GM21737 (cell line): ENCODE data around the gene KCNJ10.

Source experiments
- ATAC-seq: cut with Tn5 transposase; IDR thresholded peaks from one replicate; pipeline ENCODE4 v1.9.1; 2021; ENCODE audit warnings: mild to moderate bottlenecking, moderate library complexity; ENCODE audit not compliant: unreplicated experiment

KCNJ10 gene

GRCh38 chr1:160084771-160085321, 14.9 kb upstream of the KCNJ10 start:
- ATAC-seq: no peak

GRCh38 chr1:160083968-160084770, 14.2 kb upstream of the KCNJ10 start:
- ATAC-seq: no peak

GRCh38 chr1:160082926-160083325, 13.0 kb upstream of the KCNJ10 start:
- ATAC-seq: no peak

DNA sequence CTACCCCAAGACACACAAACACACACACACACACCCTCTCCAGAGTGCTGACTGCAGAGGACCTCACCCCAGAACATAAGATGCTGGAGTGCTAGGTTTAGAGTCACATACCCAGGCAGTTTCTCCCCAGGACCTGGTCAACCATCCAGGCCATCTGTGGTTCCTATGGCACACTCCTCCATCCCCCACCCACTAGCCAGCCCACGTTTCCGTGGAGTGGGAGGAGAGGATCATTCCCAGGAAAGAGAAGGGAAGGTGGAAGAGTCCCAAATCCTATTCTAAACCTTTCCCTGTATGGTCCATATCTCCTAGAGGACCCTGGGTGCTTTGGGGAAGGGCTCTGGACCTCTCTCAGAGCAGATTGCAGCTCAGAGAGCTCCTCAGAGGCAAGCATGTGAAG, 12.5 kb upstream of the KCNJ10 start:
- no peak for ATAC-seq

DNA sequence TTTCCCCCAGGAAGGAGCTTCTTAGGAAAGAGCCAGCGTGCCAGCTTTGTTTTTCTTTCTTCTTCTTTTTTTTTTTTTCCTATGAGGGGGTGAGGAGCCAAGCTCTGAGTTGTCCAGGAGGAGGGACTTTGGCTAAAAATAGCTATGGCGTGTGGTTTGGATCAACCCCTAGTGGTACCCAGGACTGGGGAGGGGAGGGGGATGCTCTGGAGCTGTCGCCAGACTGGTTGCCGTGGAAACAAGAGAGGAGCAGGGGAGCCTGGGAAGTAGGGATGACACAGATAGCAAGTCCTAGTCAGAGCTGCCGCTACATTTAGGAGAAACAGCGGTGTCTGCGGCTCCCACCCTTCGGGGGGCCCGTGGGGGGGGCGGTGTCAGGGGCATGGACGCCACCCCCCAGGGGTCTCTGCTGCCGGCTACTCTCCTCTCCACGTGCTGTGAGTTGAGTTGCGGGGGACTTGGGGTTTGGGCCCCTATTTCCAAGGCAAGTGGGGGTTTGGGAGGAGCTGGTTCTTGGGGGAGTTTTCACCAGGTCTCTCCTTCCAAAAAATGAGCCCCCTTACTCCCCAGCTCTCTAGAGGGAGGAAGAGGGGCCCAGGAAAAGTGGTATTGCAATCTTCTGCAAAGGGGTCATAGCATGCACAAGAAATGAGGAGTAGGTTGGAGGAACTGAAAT, 11.4 kb upstream of the KCNJ10 start, which contains the start of gene KCNJ9:
Gene KCNJ9, plus strand, starts transcription at position 278 of the 676 bp plus-strand sequence. CDS start 2,493 bp downstream, outside the sequence.
- ATAC-seq: no peak

GRCh38 chr1:160080381-160081100, 10.6 kb upstream of the KCNJ10 start:
- no peak for ATAC-seq

DNA sequence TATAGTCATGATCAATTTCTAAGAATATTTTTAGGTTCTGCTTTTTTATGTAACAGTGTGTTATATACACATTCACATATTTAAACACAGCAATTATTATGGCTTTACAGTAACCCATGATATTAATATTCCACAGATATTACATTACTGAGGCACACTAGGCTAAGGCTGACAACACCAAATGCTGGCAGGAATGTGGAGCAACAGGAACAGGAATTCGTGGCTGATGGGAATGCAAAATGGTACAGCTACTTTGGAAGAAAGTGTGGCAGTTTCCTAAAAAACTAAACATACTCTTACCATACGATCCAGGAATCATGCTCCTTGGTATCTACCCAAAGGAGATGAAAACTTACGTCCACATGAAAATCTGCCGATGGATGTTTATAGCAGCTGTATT, 9.5 kb upstream of the KCNJ10 start:
- ATAC-seq: no peak

DNA sequence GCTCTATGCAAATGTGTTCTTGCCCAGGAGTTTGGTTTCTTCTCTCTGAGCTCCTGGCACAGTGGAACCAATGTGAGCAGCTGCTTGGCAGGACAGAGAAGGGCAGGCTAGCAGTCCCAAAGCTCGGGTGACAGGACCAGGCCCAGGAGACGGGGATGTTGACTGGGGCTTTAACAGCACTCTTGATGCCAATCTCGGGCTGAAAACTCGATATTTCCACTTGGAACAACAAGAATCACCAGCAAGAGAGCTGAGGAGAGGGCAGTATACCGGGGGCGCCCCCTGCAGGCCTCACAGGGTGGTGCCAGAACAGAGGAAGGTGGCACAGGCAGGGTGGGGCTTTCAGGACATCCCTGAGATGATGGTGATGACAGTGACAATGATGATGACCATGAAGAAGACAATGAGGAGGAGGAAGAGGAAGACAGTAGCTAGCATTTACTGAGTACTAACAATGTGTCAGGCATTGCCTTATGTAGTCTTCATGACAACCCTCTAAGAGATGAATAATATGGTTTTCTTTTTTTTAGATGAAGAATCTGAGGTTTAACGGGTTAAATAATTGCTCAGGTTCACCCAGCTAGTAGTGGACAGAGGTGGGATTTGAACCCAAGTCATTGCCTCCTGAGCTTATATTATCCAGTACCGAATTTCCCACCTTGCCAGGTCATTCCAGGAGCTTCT, 8.7 kb upstream of the KCNJ10 start:
- no peak for ATAC-seq

GRCh38 chr1:160077486-160077885, 7.5 kb upstream of the KCNJ10 start:
- ATAC-seq: no peak

GRCh38 chr1:160076295-160076694, 6.3 kb upstream of the KCNJ10 start:
- ATAC-seq: no peak

- ATAC-seq: no peak
These were observed 5.9 kb upstream of the KCNJ10 start for GRCh38 chr1:160075836-160076235.

DNA sequence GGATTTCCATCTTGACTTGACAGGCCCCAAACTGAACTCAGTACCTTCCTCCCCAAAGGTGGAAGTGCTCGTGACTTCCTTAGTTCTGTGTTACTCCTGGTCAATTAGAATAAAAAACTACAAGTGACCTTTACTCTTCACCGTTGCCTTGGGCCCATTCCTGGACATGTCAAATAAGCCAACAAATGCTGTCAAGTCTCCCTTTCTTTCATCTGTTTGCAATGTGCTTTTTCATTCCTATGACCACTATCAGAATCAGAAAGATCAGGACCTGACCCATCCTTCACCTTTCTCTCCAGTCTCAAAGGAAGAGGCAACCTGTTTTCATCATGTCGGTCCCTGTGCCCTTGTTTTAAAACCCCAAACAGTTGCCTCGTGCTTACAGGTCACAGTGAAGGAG, 4.9 kb upstream of the KCNJ10 start:
- no peak for ATAC-seq

DNA sequence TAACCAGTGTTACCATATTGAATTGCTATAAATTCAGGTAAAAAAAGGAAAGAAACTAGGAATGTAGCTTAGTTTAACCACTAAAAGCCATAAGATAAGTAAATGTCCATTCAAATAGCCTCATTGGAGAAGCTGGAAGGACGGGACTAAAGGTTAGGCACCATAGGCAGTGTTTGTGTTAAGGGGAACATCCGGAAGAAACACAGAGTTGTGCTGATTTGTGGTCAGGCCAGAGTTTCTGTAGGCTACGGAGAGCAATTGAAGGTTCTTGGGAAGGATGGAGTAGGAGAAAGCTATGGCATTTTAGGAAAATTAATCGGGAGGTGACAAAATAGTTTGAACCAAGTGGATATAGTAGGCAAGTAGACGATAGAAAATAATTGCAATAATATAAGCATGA, 1.3 kb upstream of the KCNJ10 start:
- no peak for ATAC-seq

GRCh38 chr1:160070243-160071163, 543 bp upstream of the KCNJ10 start:
- ATAC-seq: no peak

DNA sequence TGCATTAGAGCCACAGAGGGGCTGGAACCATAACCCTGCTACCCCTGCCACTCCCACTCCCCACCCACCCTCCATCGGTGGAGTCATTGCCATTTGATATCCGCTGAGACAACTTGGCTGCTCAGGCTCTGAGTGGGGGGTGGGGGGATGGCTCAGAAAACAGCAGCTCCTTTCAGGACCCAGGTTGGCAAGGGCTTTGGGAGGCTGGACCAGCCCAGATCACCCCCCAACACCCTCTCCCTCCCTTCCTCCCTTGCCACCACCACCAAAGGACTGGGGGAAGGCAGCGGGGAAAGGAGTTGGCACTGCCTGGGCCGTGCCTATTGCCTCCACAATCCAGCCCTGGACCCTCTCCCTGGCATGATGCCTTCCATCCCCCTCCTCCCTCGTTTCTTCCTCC, 1.7 kb downstream of the KCNJ10 start:
- ATAC-seq: no peak

DNA sequence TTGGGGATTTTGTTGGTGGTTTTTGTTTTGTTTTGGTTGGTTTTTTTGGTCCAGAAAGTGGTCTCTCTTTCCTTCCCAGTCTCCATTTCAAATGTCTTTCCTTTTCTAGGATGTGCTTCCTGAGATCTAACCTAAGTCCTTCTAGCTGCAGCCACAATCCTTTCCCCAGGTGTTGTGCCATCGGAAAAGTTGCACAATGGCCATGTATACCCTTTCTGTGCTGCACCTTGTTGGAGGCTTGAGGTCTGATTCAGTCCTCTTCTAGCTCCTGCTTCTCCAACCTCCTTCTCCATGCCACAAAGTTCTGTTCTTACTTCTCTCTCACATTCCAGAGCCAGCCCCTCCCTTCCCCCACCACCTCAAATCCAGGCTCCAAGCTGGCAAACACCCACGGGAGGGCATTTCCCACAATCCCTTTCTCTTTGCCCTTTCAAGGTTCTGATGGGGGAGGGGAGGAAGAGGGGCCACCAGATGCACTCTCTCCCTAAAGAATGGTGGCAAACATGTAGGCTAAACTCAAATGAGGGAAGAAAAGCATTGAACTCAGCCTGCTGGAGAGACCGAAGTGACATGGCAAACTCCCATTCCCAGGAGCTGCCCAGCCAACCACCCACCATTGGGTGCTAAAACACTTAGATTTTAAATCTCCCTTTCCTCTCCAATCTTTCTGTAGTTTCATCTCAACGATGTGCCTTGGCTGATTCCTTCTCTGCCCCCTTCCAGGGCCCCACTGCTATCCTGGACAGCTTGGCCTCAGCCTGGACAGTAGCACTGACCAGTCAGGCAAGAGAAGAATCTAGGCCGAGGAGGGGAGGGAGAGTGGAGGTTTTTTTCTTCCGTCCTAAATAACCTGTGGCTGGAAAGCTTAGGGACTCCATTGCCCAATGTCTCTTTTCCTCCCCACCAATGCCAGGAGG, 2.9 kb downstream of the KCNJ10 start:
- no peak for ATAC-seq

DNA sequence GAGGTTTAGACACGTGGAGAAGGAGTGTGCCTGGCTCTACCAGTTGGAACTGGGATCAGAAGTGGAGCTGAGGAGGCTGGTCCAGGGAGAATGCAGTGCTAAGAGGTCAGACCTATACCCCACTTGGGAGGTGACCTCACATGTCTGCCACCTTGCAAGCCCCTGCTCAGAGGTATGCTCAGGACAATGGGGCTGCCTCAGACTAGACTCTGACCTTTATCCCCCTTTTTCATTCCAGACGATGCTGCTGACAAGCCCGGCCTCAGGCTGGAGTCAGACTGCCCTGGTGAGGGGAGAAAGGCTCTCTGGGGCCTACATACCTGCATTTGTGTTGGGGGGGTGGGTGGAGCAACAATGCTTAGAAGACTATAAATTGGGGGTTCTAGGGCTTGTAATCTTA, 5.2 kb downstream of the KCNJ10 start:
- ATAC-seq: no peak

DNA sequence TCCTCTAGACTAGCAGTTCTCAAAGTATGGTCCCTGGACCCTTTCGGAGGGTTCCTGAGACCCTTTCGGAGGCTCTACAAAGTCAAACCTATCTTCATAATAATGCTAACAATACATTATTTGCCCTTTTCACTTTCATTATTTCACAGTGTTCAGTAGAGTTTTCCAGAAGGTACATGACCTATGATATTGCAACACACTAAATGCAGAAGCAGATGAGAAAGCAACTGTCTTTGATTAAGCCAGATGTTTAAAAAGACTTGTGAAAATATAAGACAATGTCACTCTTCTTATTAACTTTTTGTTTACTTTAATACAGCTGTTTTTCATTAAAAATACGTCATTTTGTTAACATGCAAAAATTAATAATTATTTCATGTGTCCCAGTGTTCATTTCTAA, 5.8 kb downstream of the KCNJ10 start:
- ATAC-seq: no peak

- ATAC-seq: no peak
These were observed 6.8 kb downstream of the KCNJ10 start for GRCh38 chr1:160063176-160063575.
